Cardiac fibroblast (primary cell): ENCODE measurements around the gene MGAT4C.

Experiments
- DNase-seq, 2 donors: peaks; one replicate each; pipeline versions ENCODE4 v3.0.0 to v3.0.0-alpha.2; 2010; ENCODE audit warnings: low read depth in 2 of 2
- H3K4me3 ChIP-seq, 2 donors: replicated peaks in 1 of 2; 1 replicate in 1 of 2; 2 replicates in 1 of 2; pipeline ENCODE4 v1.5.1; 2011; ENCODE audit warnings: low read depth in 2 of 2, low read length in 2 of 2, mild to moderate bottlenecking in 2 of 2, moderate library complexity in 1 of 2
- CTCF ChIP-seq: IDR thresholded peaks from one replicate; pipeline ENCODE4 v1.5.1; 2011; ENCODE audit warnings: low read depth, mild to moderate bottlenecking, low read length, inconsistent platforms

The MGAT4C gene

GRCh38 chr12:85949253-85949652 is 306.9 kb downstream of the MGAT4C start:
- DNase-seq, result no peak
- no peak for TF ChIP-seq CTCF
- H3K4me3 ChIP-seq, result no peak overlapping the region

DNA sequence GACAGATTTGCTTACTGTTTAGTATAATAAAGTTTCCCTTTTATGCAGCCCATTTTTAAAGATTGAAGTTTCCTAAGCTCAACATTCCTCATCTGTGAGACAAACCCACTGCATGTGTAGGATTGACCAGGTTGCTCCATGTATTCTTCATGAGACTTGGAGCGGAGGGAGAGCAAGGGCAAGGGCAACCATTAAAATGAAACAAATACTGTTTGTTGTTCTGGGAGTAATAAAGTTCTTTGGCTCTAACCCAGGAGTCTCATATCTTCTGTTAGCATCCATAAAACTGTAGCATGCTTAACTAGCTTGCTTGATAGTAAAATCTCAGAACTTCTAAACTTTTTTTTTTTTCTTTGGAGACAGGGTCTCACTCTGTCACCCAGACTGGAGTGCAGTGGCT is 307.9 kb downstream of the MGAT4C start:
- TF ChIP-seq CTCF, result no peak
- no peak overlapping the region for H3K4me3 ChIP-seq
- no peak for DNase-seq

DNA sequence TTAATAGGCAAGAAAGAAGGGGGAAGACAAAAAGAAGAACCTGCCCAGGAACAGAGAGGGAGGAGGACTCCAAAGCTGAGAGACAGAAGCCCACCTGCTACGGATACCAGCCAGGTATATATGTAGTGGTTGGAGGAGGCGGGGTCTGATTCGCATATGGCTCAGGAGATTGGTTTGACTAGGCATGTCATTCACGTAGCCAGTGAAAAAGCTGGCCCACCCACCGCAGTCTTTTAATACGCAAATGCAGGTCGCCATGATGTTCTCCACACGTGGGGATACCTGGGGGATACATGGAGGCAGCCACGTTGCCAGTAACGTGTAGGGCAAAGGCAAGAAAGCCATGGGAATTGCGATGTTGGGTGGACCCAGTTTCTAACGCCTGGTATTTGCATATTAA is 308.9 kb downstream of the MGAT4C start:
- DNase-seq, result no peak
- H3K4me3 ChIP-seq, result no peak overlapping the region
- TF ChIP-seq CTCF, result no peak

DNA sequence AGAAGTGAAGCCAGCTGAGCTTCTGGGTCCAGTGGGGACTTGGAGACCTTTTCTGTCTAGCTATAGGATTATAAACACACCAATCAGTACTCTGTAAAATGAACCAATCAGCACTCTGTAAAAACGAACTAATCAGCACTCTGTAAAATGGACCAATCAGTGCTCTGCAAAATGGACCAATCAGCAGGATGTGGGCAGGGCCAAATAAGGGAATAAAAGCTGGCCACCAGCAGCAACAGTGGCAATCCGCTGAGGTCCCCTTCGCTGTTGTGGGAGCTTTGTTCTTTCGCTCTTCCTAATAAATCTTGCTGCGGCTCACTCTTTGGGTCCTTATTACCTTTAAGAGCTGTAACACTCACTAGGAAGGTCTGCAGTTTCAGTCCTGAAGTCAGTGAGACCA is 309.8 kb downstream of the MGAT4C start:
- DNase-seq, result no peak
- no peak for TF ChIP-seq CTCF
- H3K4me3 ChIP-seq, result no peak overlapping the region

GRCh38 chr12:85927166-85927565 is 329.0 kb downstream of the MGAT4C start:
- no peak overlapping the region for H3K4me3 ChIP-seq
- TF ChIP-seq CTCF, result no peak
- DNase-seq, result no peak

DNA sequence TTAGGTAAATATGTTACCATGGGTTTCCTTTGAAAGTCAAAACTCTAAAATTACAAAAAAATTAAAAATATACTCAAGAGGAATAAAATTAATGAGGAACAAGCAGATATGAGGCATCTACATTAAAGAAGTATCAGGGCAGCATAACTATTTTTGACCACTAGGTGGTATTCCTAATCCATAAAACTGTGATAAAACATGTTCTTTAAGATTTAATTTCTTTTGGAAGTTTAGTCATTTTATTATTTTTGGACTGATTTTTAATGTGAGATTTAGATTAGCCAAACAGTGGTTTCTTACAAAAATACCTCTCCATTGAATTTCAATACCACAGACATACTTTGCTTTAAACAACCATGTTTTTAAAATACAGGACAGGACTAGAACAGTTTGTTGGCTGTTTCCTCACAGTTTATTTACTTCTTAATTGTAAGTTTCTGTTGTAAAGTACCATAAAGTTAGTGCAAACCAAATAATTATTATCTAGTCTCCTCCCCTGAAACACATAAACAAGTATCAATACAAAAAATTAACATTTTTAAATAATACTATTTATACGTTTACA is 332.3 kb downstream of the MGAT4C start:
- TF ChIP-seq CTCF, result peak; percentile 61
- H3K4me3 ChIP-seq, result no peak overlapping the region
- peak; percentile 54 to 70 for DNase-seq

DNA sequence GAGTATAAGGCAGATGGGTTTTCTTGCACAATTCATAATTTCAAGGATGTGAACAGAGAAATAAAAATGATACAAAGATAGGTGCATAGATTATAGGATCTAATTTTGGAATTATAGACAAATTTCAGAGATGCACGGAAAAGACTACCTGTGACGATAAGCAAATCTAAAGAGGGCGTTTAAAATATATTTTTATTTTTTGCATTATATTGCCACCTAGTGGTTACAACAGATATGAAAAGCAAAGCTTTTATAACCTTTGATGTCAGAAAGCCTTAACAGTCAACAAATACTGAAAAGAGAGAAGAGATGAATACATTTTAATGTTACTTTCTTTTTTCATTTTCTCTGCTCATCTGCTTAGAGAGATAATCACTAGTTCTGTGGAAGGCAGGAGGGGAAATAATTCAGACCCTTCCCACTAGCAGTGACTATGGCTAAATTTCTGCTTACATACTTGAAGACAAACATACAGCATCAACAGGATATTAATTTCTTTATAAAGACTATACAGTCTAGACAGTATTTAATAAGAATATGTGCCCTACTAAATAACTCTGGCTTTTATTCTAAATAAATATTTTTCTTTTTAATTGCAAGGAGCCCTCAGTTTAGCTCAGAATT is 335.8 kb downstream of the MGAT4C start:
- no peak overlapping the region for H3K4me3 ChIP-seq
- peak; percentile 27 to 46 for DNase-seq
- TF ChIP-seq CTCF, result peak; percentile 34
